ENCODE data around the gene SHOX.

DNA sequence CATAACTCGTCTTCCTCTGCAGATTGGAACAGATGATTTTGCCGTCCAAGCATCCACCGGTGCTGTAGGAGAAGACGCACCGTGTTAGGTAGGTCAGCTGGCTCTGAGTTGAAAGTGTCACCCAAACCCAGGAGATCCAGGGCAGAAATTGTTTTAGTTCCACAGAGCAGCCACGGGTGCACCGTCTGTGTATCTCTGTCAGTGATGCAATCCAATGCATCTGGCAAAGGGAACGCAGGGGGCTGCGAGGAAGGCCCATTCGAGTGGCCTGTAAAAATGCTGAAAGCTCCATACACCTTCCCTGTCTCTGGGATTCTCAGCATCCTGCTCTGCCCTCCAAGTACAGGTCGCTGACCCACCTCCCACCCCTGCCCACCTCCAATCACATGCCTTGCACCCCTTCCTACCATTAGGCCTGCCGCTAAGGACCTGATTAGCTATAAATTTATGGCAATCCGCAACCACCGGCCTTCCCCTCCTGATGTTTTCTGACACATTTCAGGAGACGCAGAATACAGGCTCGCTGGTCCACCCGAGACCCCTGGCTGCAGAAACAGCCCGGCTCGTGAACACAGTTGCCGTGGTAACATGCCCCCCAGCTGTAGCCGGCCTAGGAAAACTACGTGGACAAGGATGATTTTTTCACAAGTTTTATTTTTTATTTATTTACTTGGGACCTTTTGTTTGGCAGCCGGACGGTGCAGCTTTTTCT is 39.7 kb upstream of the SHOX start:
- TF ChIP-seq, protein P1, sequence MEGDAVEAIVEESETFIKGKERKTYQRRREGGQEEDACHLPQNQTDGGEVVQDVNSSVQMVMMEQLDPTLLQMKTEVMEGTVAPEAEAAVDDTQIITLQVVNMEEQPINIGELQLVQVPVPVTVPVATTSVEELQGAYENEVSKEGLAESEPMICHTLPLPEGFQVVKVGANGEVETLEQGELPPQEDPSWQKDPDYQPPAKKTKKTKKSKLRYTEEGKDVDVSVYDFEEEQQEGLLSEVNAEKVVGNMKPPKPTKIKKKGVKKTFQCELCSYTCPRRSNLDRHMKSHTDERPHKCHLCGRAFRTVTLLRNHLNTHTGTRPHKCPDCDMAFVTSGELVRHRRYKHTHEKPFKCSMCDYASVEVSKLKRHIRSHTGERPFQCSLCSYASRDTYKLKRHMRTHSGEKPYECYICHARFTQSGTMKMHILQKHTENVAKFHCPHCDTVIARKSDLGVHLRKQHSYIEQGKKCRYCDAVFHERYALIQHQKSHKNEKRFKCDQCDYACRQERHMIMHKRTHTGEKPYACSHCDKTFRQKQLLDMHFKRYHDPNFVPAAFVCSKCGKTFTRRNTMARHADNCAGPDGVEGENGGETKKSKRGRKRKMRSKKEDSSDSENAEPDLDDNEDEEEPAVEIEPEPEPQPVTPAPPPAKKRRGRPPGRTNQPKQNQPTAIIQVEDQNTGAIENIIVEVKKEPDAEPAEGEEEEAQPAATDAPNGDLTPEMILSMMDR (IDR thresholded peaks at IDR 0.05 in 2 of 3, conservative IDR thresholded peaks at IDR 0.05 in 1 of 3; ENCODE audit: borderline replicate concordance in 1 of 3, insufficient read depth in 1 of 3, low read depth in 2 of 3, low read length in 2 of 3) = no peak
- TF ChIP-seq TCF7L2 (IDR thresholded peaks at IDR 0.05; ENCODE audit: borderline replicate concordance, extremely low read depth, insufficient read depth, insufficient read length) (no peak), EZH2phosphoT487 (IDR thresholded peaks at IDR 0.05; ENCODE audit: borderline replicate concordance) (no peak), SIN3A (IDR thresholded peaks at IDR 0.05; ENCODE audit: low read depth) (no peak)
